ENCODE results near the gene LDLRAD4.
A peak's percentile ranks its signal among the peaks of the same experiment; 100 is the strongest.

Gene LDLRAD4

GRCh38 chr18:13452388-13452811, 233.8 kb downstream of the LDLRAD4 start:
- Mint-ChIP-seq H3K9me3 (peaks cover 2% of the 10 kb centered on the region), H3K36me3 (ENCODE audit: low read depth) (no peaks in the 10 kb centered on the region), H3K4me1 (peaks cover 37% of the 10 kb centered on the region), H3K27me3 (ENCODE audit: low read depth) (peaks cover 36% of the 10 kb centered on the region), H3K4me3 (no peak overlapping the region), H3K27ac (peak overlapping the region in 1 of 3 experiments; percentile 52)
- no peak for TF ChIP-seq CTCF (IDR thresholded peaks at IDR 0.05; ENCODE audit: unreplicated experiment in 3 of 3)

GRCh38 chr18:13452871-13453680, 234.5 kb downstream of the LDLRAD4 start:
- Mint-ChIP-seq H3K9me3 (peaks cover 2% of the 10 kb centered on the region), H3K27me3 (ENCODE audit: low read depth) (peaks cover 36% of the 10 kb centered on the region), H3K4me3 (no peak overlapping the region), H3K27ac (peak overlapping the region in 1 of 3 experiments; percentile 52), H3K36me3 (ENCODE audit: low read depth) (peaks cover 4% of the 10 kb centered on the region), H3K4me1 (peaks cover 30% of the 10 kb centered on the region)
- TF ChIP-seq CTCF (IDR thresholded peaks at IDR 0.05; ENCODE audit: unreplicated experiment in 3 of 3): no peak

GRCh38 chr18:13453714-13454113, 235.2 kb downstream of the LDLRAD4 start:
- H3K4me1 Mint-ChIP-seq: peaks cover 24% of the 10 kb centered on the region
- H3K4me3 Mint-ChIP-seq: no peak overlapping the region
- H3K9me3 Mint-ChIP-seq: peaks cover 6% of the 10 kb centered on the region
- H3K27me3 Mint-ChIP-seq (ENCODE audit: low read depth): peaks cover 33% of the 10 kb centered on the region
- H3K27ac Mint-ChIP-seq: no peak overlapping the region
- H3K36me3 Mint-ChIP-seq (ENCODE audit: low read depth): peaks cover 4% of the 10 kb centered on the region
- no peak for TF ChIP-seq CTCF (IDR thresholded peaks at IDR 0.05; ENCODE audit: unreplicated experiment in 3 of 3)

- no peak overlapping the region for H3K4me3 Mint-ChIP-seq
- H3K4me1 Mint-ChIP-seq: peaks cover 21% of the 10 kb centered on the region
Observed at GRCh38 chr18:13454363-13455150, 236.0 kb downstream of the LDLRAD4 start.

GRCh38 chr18:13455471-13455870, 236.9 kb downstream of the LDLRAD4 start:
- Mint-ChIP-seq H3K9me3 (peaks cover 6% of the 10 kb centered on the region), H3K36me3 (ENCODE audit: low read depth) (peaks cover 7% of the 10 kb centered on the region), H3K27me3 (ENCODE audit: low read depth) (peaks cover 31% of the 10 kb centered on the region), H3K27ac (peak overlapping the region in 1 of 3 experiments; percentile 4), H3K4me3 (no peak overlapping the region), H3K4me1 (peaks cover 13% of the 10 kb centered on the region)
- no peak for TF ChIP-seq CTCF (IDR thresholded peaks at IDR 0.05; ENCODE audit: unreplicated experiment in 3 of 3)

More at GRCh38 chr18:13454363-13455150, 236.0 kb downstream of the LDLRAD4 start:
- Mint-ChIP-seq H3K9me3 (peaks cover 6% of the 10 kb centered on the region), H3K36me3 (ENCODE audit: low read depth) (peaks cover 4% of the 10 kb centered on the region), H3K27me3 (ENCODE audit: low read depth) (peaks cover 33% of the 10 kb centered on the region), H3K27ac (no peak overlapping the region)
- TF ChIP-seq CTCF (IDR thresholded peaks at IDR 0.05; ENCODE audit: unreplicated experiment in 3 of 3): no peak

Data from nephron (organoid).